Suprapubic skin (tissue), 4 donors: ENCODE measurements around the gene ABHD16A.

Experiments used
- CTCF ChIP-seq, 2 donors: fragments of 200-600 bp in 1 of 2; fragments of 450-650 bp in 1 of 2; sonication (generic) in 1 of 2; IDR thresholded peaks; one replicate each; pipeline ENCODE4 v1.5.1; 2016 to 2019; ENCODE audit warnings: antibody characterized with exemption in 2 of 2, mild to moderate bottlenecking in 1 of 2, moderate library complexity in 1 of 2
- POLR2A ChIP-seq, 2 donors: fragments of 450-650 bp; IDR thresholded peaks; one replicate each; pipeline ENCODE4 v1.6.1; 2017; ENCODE audit warnings: antibody characterized with exemption in 2 of 2, mild to moderate bottlenecking in 2 of 2, moderate library complexity in 2 of 2
- POLR2AphosphoS5 ChIP-seq, 3 donors: sonication (generic); formaldehyde crosslinking; IDR thresholded peaks; one replicate each; pipeline ENCODE4 v1.6.1; 2017; ENCODE audit warnings: antibody characterized with exemption in 3 of 3

- TF ChIP-seq CTCF (IDR thresholded peaks at IDR 0.05) (no peak), POLR2AphosphoS5 (IDR thresholded peaks at IDR 0.05) (peak in 2 of 3 donors; percentile 23 to 42), POLR2A (IDR thresholded peaks at IDR 0.05) (no peak)
Measured at GRCh38 chr6:31664790-31665500, 38.2 kb downstream of the ABHD16A start, which contains the start of gene GPANK1.
